ENCODE results near the gene LRRFIP1. TPM values are rescaled to one million over a fixed set of nuclear protein-coding genes. Genes with fewer than 3 reads are reported as not detected.

Gene LRRFIP1
- total RNA-seq, 1 donor from 2014 or later: 134 TPM

DNA sequence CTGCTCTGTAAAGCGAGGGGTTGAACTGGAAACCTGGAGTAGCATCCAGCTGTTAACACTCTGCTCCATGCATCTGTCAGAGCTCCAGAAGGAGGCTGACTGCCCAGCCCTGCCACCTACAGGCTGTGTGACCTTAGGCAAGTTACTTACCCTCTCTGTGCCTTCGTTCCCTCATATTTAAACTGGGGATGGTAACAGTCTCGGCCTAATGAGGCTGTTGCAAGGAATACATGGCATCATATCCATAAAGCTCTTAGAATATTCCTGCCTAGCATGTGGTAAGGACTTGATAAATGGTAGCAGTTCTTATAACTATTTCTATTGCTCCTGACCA lies 80.6 kb downstream of the LRRFIP1 start:
- CTCF ChIA-PET: interaction anchor here (1.4 to 1.6 kb wide), 2 partner anchors 35 to 37 kb away, joined by 5 to 8 read pairs; no protein-coding TSS in a partner anchor
- Mint-ChIP-seq H3K4me3 (no peak overlapping the region), H3K36me3 (ENCODE audit: low read depth) (peaks cover 56% of the 10 kb centered on the region), H3K27me3 (no peaks in the 10 kb centered on the region), H3K27ac (no peak overlapping the region), H3K4me1 (peaks cover 50% of the 10 kb centered on the region), H3K9me3 (no peaks in the 10 kb centered on the region)
- POLR2A ChIA-PET: no interaction called here
- ATAC-seq (ENCODE audit: low read depth): no peak
- DNase-seq: no peak
- TF ChIP-seq, protein P1, sequence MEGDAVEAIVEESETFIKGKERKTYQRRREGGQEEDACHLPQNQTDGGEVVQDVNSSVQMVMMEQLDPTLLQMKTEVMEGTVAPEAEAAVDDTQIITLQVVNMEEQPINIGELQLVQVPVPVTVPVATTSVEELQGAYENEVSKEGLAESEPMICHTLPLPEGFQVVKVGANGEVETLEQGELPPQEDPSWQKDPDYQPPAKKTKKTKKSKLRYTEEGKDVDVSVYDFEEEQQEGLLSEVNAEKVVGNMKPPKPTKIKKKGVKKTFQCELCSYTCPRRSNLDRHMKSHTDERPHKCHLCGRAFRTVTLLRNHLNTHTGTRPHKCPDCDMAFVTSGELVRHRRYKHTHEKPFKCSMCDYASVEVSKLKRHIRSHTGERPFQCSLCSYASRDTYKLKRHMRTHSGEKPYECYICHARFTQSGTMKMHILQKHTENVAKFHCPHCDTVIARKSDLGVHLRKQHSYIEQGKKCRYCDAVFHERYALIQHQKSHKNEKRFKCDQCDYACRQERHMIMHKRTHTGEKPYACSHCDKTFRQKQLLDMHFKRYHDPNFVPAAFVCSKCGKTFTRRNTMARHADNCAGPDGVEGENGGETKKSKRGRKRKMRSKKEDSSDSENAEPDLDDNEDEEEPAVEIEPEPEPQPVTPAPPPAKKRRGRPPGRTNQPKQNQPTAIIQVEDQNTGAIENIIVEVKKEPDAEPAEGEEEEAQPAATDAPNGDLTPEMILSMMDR (IDR thresholded peaks at IDR 0.05): no peak
- intact Hi-C loops (cut with micrococcal nuclease): no loop called here

DNA sequence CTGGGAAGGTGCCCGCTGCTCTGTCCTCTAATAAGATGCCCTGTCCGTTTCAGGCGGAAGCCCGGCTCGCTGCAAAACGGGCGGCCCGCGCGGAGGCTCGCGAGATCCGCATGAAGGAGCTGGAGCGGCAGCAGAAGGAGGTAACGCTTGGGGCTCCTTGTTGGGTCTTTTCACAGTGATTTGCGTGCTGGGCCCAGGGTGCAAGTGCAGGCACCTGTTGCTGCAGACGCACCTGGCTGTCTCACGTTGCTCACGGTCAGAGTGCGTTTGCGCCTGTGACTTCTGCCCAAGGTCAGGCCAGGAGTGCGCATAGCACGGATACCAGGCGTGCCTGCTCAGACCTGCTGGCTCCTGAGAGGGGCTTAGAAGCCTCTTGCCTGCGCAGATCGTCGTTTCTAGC lies 81.1 kb downstream of the LRRFIP1 start:
- ATAC-seq (ENCODE audit: low read depth) (no peak), DNase-seq (no peak)
- CTCF ChIA-PET: interaction anchor here (1.1 to 1.6 kb wide), 2 partner anchors 15 to 35 kb away, joined by 6 read pairs; no protein-coding TSS in a partner anchor
- POLR2A ChIA-PET: no interaction called here
- Mint-ChIP-seq H3K27me3 (no peaks in the 10 kb centered on the region), H3K36me3 (ENCODE audit: low read depth) (peaks cover 60% of the 10 kb centered on the region), H3K9me3 (no peaks in the 10 kb centered on the region), H3K4me3 (no peak overlapping the region), H3K4me1 (peaks cover 50% of the 10 kb centered on the region), H3K27ac (no peak overlapping the region)
- intact Hi-C loops (cut with micrococcal nuclease): no loop called here
- TF ChIP-seq, protein P1 (IDR thresholded peaks at IDR 0.05): no peak

DNA sequence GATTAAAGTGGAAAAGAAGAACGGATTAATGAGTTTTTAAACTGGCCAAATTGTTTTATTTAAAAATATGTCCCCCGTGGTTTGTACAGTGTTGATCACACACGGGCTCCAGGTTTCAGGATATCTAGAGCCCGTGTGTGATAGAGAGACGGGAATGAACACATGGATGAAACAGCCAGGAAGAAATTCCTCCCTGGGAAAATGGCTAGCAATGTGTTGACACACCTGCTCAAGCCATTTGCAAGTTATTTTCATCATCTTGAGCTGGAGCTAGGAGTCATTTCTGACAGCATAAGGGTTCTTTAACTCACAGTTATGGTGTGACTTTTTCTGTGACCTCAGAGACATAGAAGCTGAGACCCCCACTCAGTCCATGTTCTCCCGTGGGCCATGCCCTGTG lies 81.6 kb downstream of the LRRFIP1 start:
- POLR2A ChIA-PET: no interaction called here
- Mint-ChIP-seq H3K9me3 (no peaks in the 10 kb centered on the region), H3K27me3 (no peaks in the 10 kb centered on the region), H3K36me3 (ENCODE audit: low read depth) (peaks cover 60% of the 10 kb centered on the region), H3K27ac (no peak overlapping the region), H3K4me3 (no peak overlapping the region), H3K4me1 (peaks cover 48% of the 10 kb centered on the region)
- TF ChIP-seq, protein P1 (IDR thresholded peaks at IDR 0.05): no peak
- ATAC-seq (ENCODE audit: low read depth): no peak
- DNase-seq: no peak
- intact Hi-C loops (cut with micrococcal nuclease): no loop called here
- CTCF ChIA-PET: interaction anchor here (1.1 to 1.6 kb wide), 2 partner anchors 15 to 36 kb away, joined by 6 read pairs; no protein-coding TSS in a partner anchor

DNA sequence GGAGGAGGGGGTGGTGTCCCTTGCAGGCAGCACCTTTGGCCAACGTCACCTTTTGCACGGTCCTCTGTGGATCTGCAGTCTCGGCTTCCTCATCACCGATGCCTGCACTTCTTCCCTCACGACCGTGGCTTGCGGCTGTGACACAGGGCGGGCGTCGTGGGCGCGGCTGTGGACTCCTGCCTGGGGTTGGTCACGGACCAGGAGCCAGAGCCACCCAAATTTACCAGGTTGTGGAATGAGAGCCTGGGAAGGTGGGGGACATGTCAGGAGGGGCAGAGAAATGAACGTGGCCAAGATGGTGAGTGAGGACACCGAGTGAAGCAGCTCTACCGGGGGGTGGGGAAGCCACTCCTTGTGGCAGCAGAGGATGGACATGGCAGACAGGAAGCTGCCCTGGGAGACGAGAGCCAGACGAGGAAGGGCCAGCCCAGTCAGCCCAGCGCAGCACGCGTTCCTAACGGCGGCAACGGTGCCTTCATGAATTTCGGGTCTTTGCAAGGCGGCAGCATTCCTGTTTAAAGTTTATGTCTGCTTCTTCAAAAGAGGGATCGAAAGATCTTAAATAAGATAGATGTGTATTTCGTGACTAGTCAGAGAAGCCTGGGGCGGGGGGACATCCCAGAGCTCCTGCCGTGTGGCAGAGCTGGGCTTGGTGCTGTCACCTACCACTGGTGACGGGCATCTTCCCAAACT lies 84.2 kb downstream of the LRRFIP1 start:
- no peak for DNase-seq
- H3K9me3 Mint-ChIP-seq: no peaks in the 10 kb centered on the region
- ChIA-PET POLR2A (no interaction called here), CTCF (no interaction called here)
- peaks cover 42% of the 10 kb centered on the region for H3K4me1 Mint-ChIP-seq
- H3K27ac Mint-ChIP-seq: no peak overlapping the region
- H3K36me3 Mint-ChIP-seq (ENCODE audit: low read depth): peaks cover 56% of the 10 kb centered on the region
- H3K27me3 Mint-ChIP-seq: no peaks in the 10 kb centered on the region
- no peak overlapping the region for H3K4me3 Mint-ChIP-seq
- TF ChIP-seq, protein P1 (IDR thresholded peaks at IDR 0.05): no peak
- intact Hi-C loops (cut with micrococcal nuclease): no loop called here
- ATAC-seq (ENCODE audit: low read depth): no peak

DNA sequence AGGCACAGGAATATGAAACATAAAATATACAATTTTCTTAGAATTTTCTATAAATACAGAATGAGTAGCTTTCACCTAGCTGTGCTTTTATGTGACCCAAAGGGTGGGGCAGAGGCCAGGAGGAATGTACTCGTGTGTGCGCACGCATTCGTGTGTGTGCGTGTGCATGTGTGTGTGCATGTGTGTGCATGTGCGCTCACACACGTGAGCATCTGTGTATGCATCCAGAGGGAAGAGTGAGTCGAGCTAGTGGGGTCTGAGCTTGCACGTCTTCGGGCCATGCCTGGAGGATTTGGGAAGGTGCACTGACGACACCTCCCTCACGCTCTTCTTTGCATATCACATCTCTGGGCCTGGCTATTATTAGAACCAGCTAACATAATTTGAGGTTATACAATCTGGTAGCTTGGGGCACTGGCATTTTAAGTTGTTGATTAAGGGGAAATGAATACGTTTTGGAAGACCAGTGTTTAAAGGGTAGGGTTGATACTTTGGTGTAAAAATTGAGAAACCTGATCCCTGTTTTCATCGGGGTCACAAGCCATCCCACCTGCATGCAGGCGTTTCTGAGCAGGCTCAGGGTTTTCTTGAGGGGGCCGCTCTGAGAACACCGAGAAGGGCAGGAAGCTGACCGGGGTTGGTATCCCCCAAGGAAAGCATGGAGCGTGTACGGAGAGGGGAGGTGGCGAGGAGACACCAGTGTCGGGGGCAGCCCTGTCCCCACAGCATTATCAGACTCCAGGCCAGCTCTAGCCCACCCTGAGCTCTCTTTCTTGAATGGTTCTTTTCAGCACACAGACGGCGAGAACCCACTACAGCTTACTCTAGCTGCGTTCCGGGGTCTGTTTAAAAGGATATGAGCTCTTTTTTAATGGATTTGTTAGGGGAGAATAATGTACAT lies 85.3 kb downstream of the LRRFIP1 start:
- CTCF ChIA-PET: interaction anchor here (1.0 kb wide), 1 partner anchor 32 kb away, joined by 4 read pairs; no protein-coding TSS in a partner anchor
- Mint-ChIP-seq H3K4me3 (no peak overlapping the region), H3K27me3 (no peaks in the 10 kb centered on the region), H3K36me3 (ENCODE audit: low read depth) (peaks cover 57% of the 10 kb centered on the region), H3K4me1 (peaks cover 33% of the 10 kb centered on the region), H3K9me3 (no peaks in the 10 kb centered on the region), H3K27ac (no peak overlapping the region)
- ATAC-seq (ENCODE audit: low read depth) (no peak), DNase-seq (no peak)
- intact Hi-C loops (cut with micrococcal nuclease): no loop called here
- POLR2A ChIA-PET: no interaction called here
- TF ChIP-seq, protein P1 (IDR thresholded peaks at IDR 0.05): no peak

All from activated B cell treated with CpG ODN at 0.5 μM for 24 hours (primary cell).